Adrenal gland (tissue), 12 donors: Measurements from ENCODE around the gene BRSK2. TPM values are rescaled to one million over a fixed set of nuclear protein-coding genes. Genes with fewer than 3 reads are reported as not detected.
"Not testable (repeated sequence)": the region's sequence is repeated elsewhere in the genome, so short reads cannot be mapped to it uniquely, and the experiment has no call there.

Experiments
- DNase-seq, 7 donors: peaks; one replicate each; pipeline ENCODE4 v3.0.0-alpha.2; 2019 to 2020
- H3K27ac ChIP-seq, 5 donors: fragments of 200-600 bp; sonication (generic) in 4 of 5; 1 replicate in 3 of 5; 2 replicates in 2 of 5; pipeline versions ENCODE4 v1.5.1 to v1.8.0; 2016 to 2020; ENCODE audit warnings: mild to moderate bottlenecking in 1 of 5
- H3K27me3 ChIP-seq: fragments of 200-600 bp; 2 replicates; pipeline ENCODE4 v1.8.0; 2021
- H3K36me3 ChIP-seq, 2 donors: fragments of 200-600 bp; replicated peaks in 1 of 2; 1 replicate in 1 of 2; 2 replicates in 1 of 2; pipeline versions ENCODE4 v1.5.1 to v1.8.0; 2018 to 2022
- H3K4me1 ChIP-seq, 2 donors: fragments of 200-600 bp; replicated peaks in 1 of 2; 1 replicate in 1 of 2; 2 replicates in 1 of 2; pipeline versions ENCODE4 v1.5.1 to v1.8.0; 2018 to 2021
- H3K4me3 ChIP-seq, 4 donors: fragments of 200-600 bp; sonication (generic) in 3 of 4; one replicate each; pipeline ENCODE4 v1.5.1; 2016 to 2018
- H3K9me3 ChIP-seq, 3 donors: fragments of 200-600 bp; sonication (generic) in 1 of 3; replicated peaks in 1 of 3; 1 replicate in 2 of 3; 2 replicates in 1 of 3; pipeline versions ENCODE4 v1.5.1 to v1.8.0; 2016 to 2021
- POLR2A ChIP-seq, 2 donors: fragments of 450-650 bp; IDR thresholded peaks; one replicate each; pipeline ENCODE4 v1.6.1; 2017; ENCODE audit warnings: antibody characterized with exemption in 2 of 2, mild to moderate bottlenecking in 2 of 2, moderate library complexity in 1 of 2
- WGBS, 4 donors: extraction: QIAGEN DNeasy Blood & Tissue Kit in 2 of 4; methylation state at CpG; one replicate each; pipeline versions ENCODE4 v1.1.5 to v1.1.7; 2013 to 2017; 5-methylcytosine and 5-hydroxymethylcytosine counted together
- intact Hi-C, 2 donors: fragments of 100-400 bp; cut with DNase I; formaldehyde crosslinking; loops; one replicate each; pipeline versions ENCODE4 v1.14.1 to v1.15.0; 2022 to 2023
- polyA plus RNA-seq, 3 donors: library from polyadenylated mRNA; stranded (reverse); fragments of 200-250 nt in 2 of 3; fragments of 350-450 nt in 1 of 3; fragmentation: Illumina TruSeq in 1 of 3; extraction: RNeasy Lipid Tissue Mini Kit (QIAGEN cat#74804) in 1 of 3; gene quantifications; one replicate each; pipeline ENCODE4 v1.2.3, GENCODE V29; 2013 to 2014
- total RNA-seq, 9 donors: library from RNA; depleted of rRNA in 4 of 9; stranded (reverse); fragments of >200 nt in 4 of 9; fragments of 120-200 nt in 1 of 9; fragmentation: NEBNext Ultra II Directional in 1 of 9; extraction: Animal tissue kit (Norgen Biotek cat#: 25700) in 1 of 9; gene quantifications; one replicate each; pipeline versions ENCODE4 v1.1.0 to v1.2.4, GENCODE V29; 2013 to 2023
- TF ChIP-seq, protein P1 (sequence below), 6 experiments: fragments of 450-650 bp in 4 of 6; fragments of 200-600 bp in 2 of 6; sonication (generic) in 1 of 6; IDR thresholded peaks; 1 replicate in 5 of 6; 2 replicates in 1 of 6; pipeline versions ENCODE4 v1.5.1 to v1.8.0; 2016 to 2021; ENCODE audit warnings: antibody characterized with exemption in 6 of 6, mild to moderate bottlenecking in 2 of 6, moderate library complexity in 1 of 6
- donor health status: healthy with polysubstance abuse.
- donor health status: Bipolar disorder and iron deficiency.
- donor health status: DM: yes; HTN: yes; CAD: no.
- donor health status: DM: no; HTN: no; CAD: no.
- donor health status: DM: no; HTN: no; CAD: no.
- donor health status: DM: yes; HTN: yes; CAD: no.

Gene BRSK2
- total and polyA plus RNA-seq, 12 donors: 0.18 to 24.5 (median 1.4) TPM; not detected in 1

DNA sequence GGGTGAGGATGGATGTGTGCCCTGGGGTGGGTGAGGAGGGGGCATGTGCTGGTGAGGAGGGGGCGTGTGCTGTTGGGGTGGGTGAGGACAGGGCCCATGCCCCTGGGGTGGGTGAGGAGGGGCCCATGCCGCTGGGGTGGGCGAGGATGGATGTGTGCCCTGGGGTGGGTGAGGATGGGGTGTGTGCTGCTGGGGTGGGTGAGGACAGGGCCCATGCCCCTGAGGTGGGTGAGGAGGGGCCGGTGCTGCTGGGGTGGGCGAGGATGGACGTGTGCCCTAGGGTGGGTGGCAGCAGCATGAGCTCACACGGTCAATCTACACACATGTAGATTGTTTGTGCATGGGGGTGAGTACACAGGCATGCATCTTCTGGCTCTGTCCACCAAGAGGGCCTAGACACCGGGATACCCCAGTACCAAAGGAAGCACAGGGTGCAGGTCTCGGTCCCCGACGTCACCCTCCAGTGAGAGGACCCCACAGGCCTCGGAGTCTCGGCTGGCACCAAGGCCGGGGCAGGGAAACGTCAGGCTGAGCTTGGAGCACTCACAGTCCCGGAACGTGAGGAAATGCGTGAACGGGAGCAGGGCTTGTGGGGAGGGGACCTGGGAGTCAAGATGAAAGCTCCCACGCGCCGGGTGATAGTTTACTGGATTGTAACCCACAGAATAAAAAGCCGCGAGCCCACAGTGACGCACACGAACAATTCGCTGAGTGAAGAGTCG is 42.9 kb upstream of the BRSK2 start:
- 86 to 91% (median 89%) methylated on average over 22 to 28 of the region's 28 CpGs for WGBS, 4 donors
- H3K27me3 ChIP-seq: no peaks in the 10 kb centered on the region
- no peak overlapping the region for H3K4me3 ChIP-seq
- no peaks in the 10 kb centered on the region for H3K4me1 ChIP-seq
- no peak overlapping the region for H3K27ac ChIP-seq
- TF ChIP-seq, protein P1, sequence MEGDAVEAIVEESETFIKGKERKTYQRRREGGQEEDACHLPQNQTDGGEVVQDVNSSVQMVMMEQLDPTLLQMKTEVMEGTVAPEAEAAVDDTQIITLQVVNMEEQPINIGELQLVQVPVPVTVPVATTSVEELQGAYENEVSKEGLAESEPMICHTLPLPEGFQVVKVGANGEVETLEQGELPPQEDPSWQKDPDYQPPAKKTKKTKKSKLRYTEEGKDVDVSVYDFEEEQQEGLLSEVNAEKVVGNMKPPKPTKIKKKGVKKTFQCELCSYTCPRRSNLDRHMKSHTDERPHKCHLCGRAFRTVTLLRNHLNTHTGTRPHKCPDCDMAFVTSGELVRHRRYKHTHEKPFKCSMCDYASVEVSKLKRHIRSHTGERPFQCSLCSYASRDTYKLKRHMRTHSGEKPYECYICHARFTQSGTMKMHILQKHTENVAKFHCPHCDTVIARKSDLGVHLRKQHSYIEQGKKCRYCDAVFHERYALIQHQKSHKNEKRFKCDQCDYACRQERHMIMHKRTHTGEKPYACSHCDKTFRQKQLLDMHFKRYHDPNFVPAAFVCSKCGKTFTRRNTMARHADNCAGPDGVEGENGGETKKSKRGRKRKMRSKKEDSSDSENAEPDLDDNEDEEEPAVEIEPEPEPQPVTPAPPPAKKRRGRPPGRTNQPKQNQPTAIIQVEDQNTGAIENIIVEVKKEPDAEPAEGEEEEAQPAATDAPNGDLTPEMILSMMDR (IDR thresholded peaks at IDR 0.05): no peak
- H3K36me3 ChIP-seq: no peaks in the 10 kb centered on the region
- no peaks in the 10 kb centered on the region for H3K9me3 ChIP-seq
- no peak for DNase-seq
- intact Hi-C loops: no loop called here

DNA sequence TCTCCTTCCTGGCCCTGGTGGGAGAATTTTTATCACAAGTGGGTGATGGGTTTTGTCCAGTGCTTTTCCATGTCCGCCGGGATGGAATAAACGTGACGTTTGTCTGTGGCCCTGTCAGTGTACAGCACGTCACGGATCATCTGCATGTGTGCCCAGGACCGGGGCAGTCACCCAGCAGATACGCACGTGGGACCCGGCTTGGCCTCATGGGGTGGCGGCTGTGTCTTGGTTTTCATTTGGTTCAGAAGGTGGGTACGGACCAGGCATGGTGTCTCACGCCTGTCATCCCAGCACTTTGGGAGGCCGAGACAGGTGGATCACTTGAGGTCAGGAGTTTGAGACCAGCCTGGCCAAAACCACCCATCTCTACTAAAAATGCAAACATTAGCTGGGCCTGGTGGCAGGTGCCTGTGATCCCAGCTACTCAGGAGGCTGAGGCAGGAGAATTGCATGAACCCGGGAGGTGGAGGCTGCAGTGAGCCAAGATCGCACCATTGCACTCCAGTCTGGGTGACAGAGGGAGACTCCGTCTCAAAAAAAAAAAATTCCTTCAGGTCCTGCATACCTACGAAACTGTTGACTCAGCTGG is 42.2 kb upstream of the BRSK2 start:
- H3K4me1 ChIP-seq, DNase-seq, H3K36me3 ChIP-seq, H3K27ac ChIP-seq, intact Hi-C loops, H3K9me3 ChIP-seq, H3K27me3 ChIP-seq, H3K4me3 ChIP-seq: not testable (repeated sequence)
- WGBS, 4 donors: 92 to 96% (median 92%) methylated on average over 13 to 18 of the region's 18 CpGs

- intact Hi-C loops: no loop called here
- Histone ChIP-seq H3K9me3 (no peaks in the 10 kb centered on the region), H3K27me3 (no peaks in the 10 kb centered on the region), H3K4me3 (no peak overlapping the region), H3K36me3 (no peaks in the 10 kb centered on the region), H3K4me1 (no peaks in the 10 kb centered on the region), H3K27ac (no peak overlapping the region)
- WGBS, 4 donors: 89 to 97% (median 94%) methylated on average over 14 of the region's 14 CpGs
- TF ChIP-seq POLR2A (IDR thresholded peaks at IDR 0.05): no peak
- TF ChIP-seq, protein P1 (IDR thresholded peaks at IDR 0.05): no peak
- no peak for DNase-seq
Observed at GRCh38 chr11:1348146-1348795, 41.5 kb upstream of the BRSK2 start.

DNA sequence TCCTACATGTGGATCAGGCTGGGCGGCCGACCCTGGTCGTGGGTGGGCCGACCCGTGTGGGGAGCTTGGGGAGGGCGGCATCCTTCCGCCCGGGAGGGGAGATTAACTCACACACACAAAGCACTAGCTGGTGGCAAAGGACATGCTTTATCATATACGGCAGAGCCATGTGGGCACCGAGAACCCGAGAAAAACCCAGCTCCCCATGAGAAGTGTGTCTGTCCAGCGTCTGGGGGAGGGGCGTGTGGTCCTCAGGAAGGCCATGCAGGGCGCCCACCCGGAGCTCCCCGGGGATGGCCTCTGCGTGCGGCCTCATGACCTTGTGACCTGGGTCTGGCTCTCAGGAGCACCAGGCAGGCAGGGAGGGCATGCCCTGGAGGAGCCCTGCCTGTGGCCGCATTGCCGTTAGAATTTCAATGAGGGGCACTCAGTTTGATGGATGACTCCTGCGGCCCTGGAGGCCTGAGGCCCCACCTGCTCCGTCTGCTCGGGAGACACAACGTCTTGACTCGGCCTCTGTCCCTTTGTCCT is 40.9 kb upstream of the BRSK2 start:
- Histone ChIP-seq H3K9me3 (no peaks in the 10 kb centered on the region), H3K4me1 (no peaks in the 10 kb centered on the region), H3K36me3 (no peaks in the 10 kb centered on the region), H3K27ac (no peak overlapping the region), H3K4me3 (no peak overlapping the region), H3K27me3 (no peaks in the 10 kb centered on the region)
- TF ChIP-seq, protein P1 (IDR thresholded peaks at IDR 0.05): no peak
- no peak for TF ChIP-seq POLR2A (IDR thresholded peaks at IDR 0.05)
- intact Hi-C loops: no loop called here
- DNase-seq: no peak
- 53 to 80% (median 54%) methylated on average over 1 to 25 of the region's 25 CpGs for WGBS, 4 donors
